Common myeloid progenitor, CD34-positive (primary cell): ENCODE results near the gene TTLL10.
"Not testable (repeated sequence)": the region's sequence is repeated elsewhere in the genome, so short reads cannot be mapped to it uniquely, and the experiment has no call there.

ENCODE experiments used
- CTCF ChIA-PET: fragments of 350-600 bp; sonication (Branson Sonifier 250); formaldehyde crosslinking; loops from one replicate; lab custom pipeline; 2021; ENCODE audit warnings: antibody characterized with exemption; lab: Charles Lee
- POLR2A ChIA-PET: fragments of 350-600 bp; sonication (Branson Sonifier 250); formaldehyde crosslinking; loops from one replicate; lab custom pipeline; 2021; ENCODE audit warnings: antibody characterized with exemption; lab: Charles Lee
- DNase-seq, 3 donors: peaks; one replicate each; pipeline versions ENCODE4 v3.0.0 to v3.0.0-alpha.2; 2013
- H3K27ac ChIP-seq, 2 experiments: 1 replicate in 1 of 2; 2 replicates in 1 of 2; pipeline ENCODE4 v1.7.0; 2013; ENCODE audit warnings: inconsistent platforms in 2 of 2, low read length in 2 of 2, mild to moderate bottlenecking in 2 of 2, low read depth in 1 of 2, moderate library complexity in 1 of 2; ENCODE audit not compliant: severe bottlenecking in 2 of 2, insufficient read depth in 1 of 2, poor library complexity in 1 of 2
- H3K27me3 ChIP-seq, 5 experiments: replicated peaks in 2 of 5; 1 replicate in 3 of 5; 2 replicates in 2 of 5; pipeline versions ENCODE4 v1.6.1 to v1.7.0; 2013; ENCODE audit warnings: low read length in 4 of 5, mild to moderate bottlenecking in 2 of 5, moderate library complexity in 2 of 5, inconsistent platforms in 1 of 5; ENCODE audit not compliant: insufficient read depth in 5 of 5, control insufficient read depth in 4 of 5
- H3K36me3 ChIP-seq, 4 experiments: 1 replicate in 2 of 4; 2 replicates in 2 of 4; pipeline versions ENCODE4 v1.6.1 to v1.7.0; 2013; ENCODE audit warnings: low read length in 3 of 4, control low read depth in 1 of 4, mild to moderate bottlenecking in 1 of 4; ENCODE audit not compliant: control insufficient read depth in 4 of 4, insufficient read depth in 4 of 4
- H3K4me1 ChIP-seq, 4 experiments: 1 replicate in 3 of 4; 2 replicates in 1 of 4; pipeline versions ENCODE4 v1.6.1 to v1.7.1; 2013; ENCODE audit warnings: low read length in 3 of 4, mild to moderate bottlenecking in 3 of 4, control low read depth in 1 of 4, inconsistent platforms in 1 of 4, moderate library complexity in 1 of 4; ENCODE audit not compliant: control insufficient read depth in 4 of 4, insufficient read depth in 4 of 4; ENCODE audit errors: control extremely low read depth in 1 of 4
- H3K4me3 ChIP-seq, 7 experiments: 1 replicate in 4 of 7; 2 replicates in 3 of 7; pipeline versions ENCODE4 v1.5.1 to v1.7.0; 2013; ENCODE audit warnings: mild to moderate bottlenecking in 7 of 7, low read length in 6 of 7, moderate library complexity in 6 of 7, inconsistent platforms in 2 of 7, low read depth in 2 of 7, control low read depth in 1 of 7; ENCODE audit not compliant: insufficient read depth in 4 of 7, control insufficient read depth in 1 of 7; ENCODE audit errors: extremely low read depth in 1 of 7
- H3K9me3 ChIP-seq, 5 experiments: 1 replicate in 4 of 5; 2 replicates in 1 of 5; pipeline versions ENCODE4 v1.6.1 to v1.7.1; 2013; ENCODE audit warnings: low read length in 4 of 5, mild to moderate bottlenecking in 2 of 5, inconsistent platforms in 1 of 5, low read depth in 1 of 5, moderate library complexity in 1 of 5; ENCODE audit not compliant: control insufficient read depth in 4 of 5, insufficient read depth in 2 of 5; ENCODE audit errors: control extremely low read depth in 1 of 5
- WGBS: methylation state at CpG from one replicate; pipeline ENCODE4 v1.1.5; 2013; ENCODE audit not compliant: insufficient coverage; 5-methylcytosine and 5-hydroxymethylcytosine counted together

Gene TTLL10

GRCh38 chr1:1141244-1141910, 32.3 kb upstream of the TTLL10 start:
- Histone ChIP-seq H3K27me3 (no peaks in the 10 kb centered on the region), H3K4me1 (peaks cover 0 to 59% (median 51%) of the 10 kb centered on the region in 4 experiments), H3K27ac (no peak overlapping the region), H3K4me3 (no peak overlapping the region), H3K9me3 (no peaks in the 10 kb centered on the region), H3K36me3 (no peaks in the 10 kb centered on the region)
- 84% methylated on average over 15 of the region's 25 CpGs for WGBS
- CTCF ChIA-PET = no interaction called here
- POLR2A ChIA-PET = no interaction called here
- DNase-seq = no peak

- POLR2A ChIA-PET = no interaction called here
- DNase-seq = no peak
- Histone ChIP-seq H3K9me3 (no peaks in the 10 kb centered on the region), H3K27ac (no peak overlapping the region), H3K36me3 (no peaks in the 10 kb centered on the region), H3K27me3 (no peaks in the 10 kb centered on the region), H3K4me3 (no peak overlapping the region), H3K4me1 (peaks cover 0 to 56% (median 46%) of the 10 kb centered on the region in 4 experiments)
- CTCF ChIA-PET = no interaction called here
- 99% methylated on average over 12 of the region's 15 CpGs for WGBS
Measured at GRCh38 chr1:1141911-1142250, 31.8 kb upstream of the TTLL10 start.

GRCh38 chr1:1142352-1142751, 31.3 kb upstream of the TTLL10 start:
- H3K4me1 ChIP-seq = peaks cover 0 to 53% (median 41%) of the 10 kb centered on the region in 4 experiments
- H3K27me3 ChIP-seq, DNase-seq, H3K27ac ChIP-seq, H3K36me3 ChIP-seq, POLR2A ChIA-PET, H3K4me3 ChIP-seq, H3K9me3 ChIP-seq, CTCF ChIA-PET: not testable (repeated sequence)
- 100% methylated on average over 10 of the region's 15 CpGs for WGBS

- ChIA-PET CTCF (interaction anchor here (1.7 kb wide), 1 partner anchor 79 kb away, joined by 4 read pairs; no protein-coding TSS in a partner anchor), POLR2A (no interaction called here)
- Histone ChIP-seq H3K27ac (no peak overlapping the region), H3K9me3 (no peaks in the 10 kb centered on the region), H3K4me1 (peaks cover 0 to 48% (median 37%) of the 10 kb centered on the region in 4 experiments), H3K36me3 (no peaks in the 10 kb centered on the region), H3K4me3 (no peak overlapping the region), H3K27me3 (no peaks in the 10 kb centered on the region)
- DNase-seq = no peak
- 97% methylated on average over 19 of the region's 19 CpGs for WGBS
Measured at GRCh38 chr1:1142844-1143243, 30.8 kb upstream of the TTLL10 start.

DNA sequence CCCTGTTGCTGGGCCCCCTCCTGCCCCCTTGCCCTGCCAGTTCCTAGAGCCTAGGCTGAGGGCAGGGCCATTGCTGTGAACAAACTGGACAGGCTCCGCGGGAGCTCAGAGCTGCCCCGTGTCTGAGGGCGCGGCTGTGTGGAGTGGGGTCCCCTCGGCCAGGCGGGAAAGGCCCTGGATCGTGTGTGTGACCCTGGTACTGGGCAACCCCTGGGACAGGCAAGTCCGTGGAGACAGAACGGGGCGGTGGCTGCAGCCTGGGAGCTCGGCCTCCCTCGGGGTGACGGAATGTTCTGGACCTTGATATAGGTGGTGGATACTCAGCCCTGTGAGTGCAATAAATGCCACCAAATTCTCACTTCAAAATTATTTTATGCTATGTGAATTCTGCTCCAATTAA, 30.0 kb upstream of the TTLL10 start:
- CTCF ChIA-PET = interaction anchor here (1.7 kb wide), 1 partner anchor 80 kb away, joined by 4 read pairs; no protein-coding TSS in a partner anchor
- POLR2A ChIA-PET = no interaction called here
- no peak for DNase-seq
- H3K27ac ChIP-seq = no peak overlapping the region
- H3K4me3 ChIP-seq = no peak overlapping the region
- H3K36me3 ChIP-seq = no peaks in the 10 kb centered on the region
- H3K9me3 ChIP-seq = no peaks in the 10 kb centered on the region
- no peaks in the 10 kb centered on the region for H3K27me3 ChIP-seq
- H3K4me1 ChIP-seq = peaks cover 0 to 42% (median 33%) of the 10 kb centered on the region in 4 experiments
- WGBS = 98% methylated on average over 8 of the region's 14 CpGs

- Histone ChIP-seq H3K4me1 (peaks cover 0 to 41% (median 33%) of the 10 kb centered on the region in 4 experiments), H3K4me3 (peak overlapping the region in 1 of 7 experiments; percentile 11), H3K27ac (peak overlapping the region; percentile 46 to 75), H3K27me3 (no peaks in the 10 kb centered on the region), H3K9me3 (no peaks in the 10 kb centered on the region), H3K36me3 (no peaks in the 10 kb centered on the region)
- CTCF ChIA-PET = interaction anchor here (1.2 to 1.7 kb wide), 2 partner anchors 22 to 80 kb away, joined by 4 read pairs; no protein-coding TSS in a partner anchor
- POLR2A ChIA-PET = interaction anchor here (0.8 kb wide), 1 partner anchor 80 kb away, joined by 3 read pairs; no protein-coding TSS in a partner anchor
- whole genome bisulfite sequencing = 22% methylated on average over 41 of the region's 42 CpGs
- DNase-seq = peak; percentile 74 to 96 (median 94)
Measured at GRCh38 chr1:1144122-1144842, 29.4 kb upstream of the TTLL10 start.
